K562 (cell line): ENCODE measurements around the gene MALRD1. TPM values are rescaled to one million over a fixed set of nuclear protein-coding genes. Genes with fewer than 3 reads are reported as not detected.

Source experiments
- ATAC-seq: fragments of 200-7000 bp; cut with Tn5 transposase; 3 replicates; pipeline ENCODE4 v1.9.1; 2020; ENCODE audit warnings: moderate library complexity
- BruUV-seq: library from RNA; stranded (reverse); fragments of 400-500 nt; replicated peaks from 2 replicates; lab custom pipeline; 2021; lab: Mats Ljungman, UMichigan
- CTCF ChIA-PET: fragments of 300-600 bp; formaldehyde crosslinking; extraction: SDS; loops from one replicate; lab custom pipeline; 2021; ENCODE audit warnings: low intra/inter-chr PET ratio; lab: Yijun Ruan, JAX
- POLR2A ChIA-PET: fragments of 300-600, 350-650 bp; sonication (Branson Sonifier 250); formaldehyde crosslinking; extraction: SDS; loops from one replicate; lab custom pipeline; 2021; ENCODE audit warnings: antibody characterized with exemption, inconsistent platforms; lab: Yijun Ruan, JAX
- DNase-seq, 4 experiments: peaks; one replicate each; pipeline versions ENCODE4 v3.0.0 to v3.0.0-alpha.2; 2011 to 2018; ENCODE audit warnings: low spot score in 3 of 4, mixed read lengths in 3 of 4; ENCODE audit errors: extremely low read depth in 1 of 4
- FAIRE-seq: peaks from 2 replicates; lab custom pipeline; 2011; peaks lifted over from hg19 to GRCh38; lab: Jason Lieb, UNC
- H2AFZ ChIP-seq: 2 replicates; pipeline ENCODE4 v1.6.0; 2011; ENCODE audit warnings: low read depth, low read length, control low read depth, inconsistent platforms
- H3K27ac ChIP-seq: fragments of 200-600 bp; 3 replicates; pipeline ENCODE4 v1.8.0; 2011; ENCODE audit warnings: low read depth, mild to moderate bottlenecking, control low read depth, inconsistent platforms, low read length, moderate library complexity, mixed read lengths; ENCODE audit errors: extremely low read depth
- H3K27me3 ChIP-seq, 2 experiments: fragments of 300-600 bp in 1 of 2; 2 replicates in 1 of 2; 3 replicates in 1 of 2; pipeline versions ENCODE4 v1.6.0 to v1.8.0; 2011; ENCODE audit warnings: inconsistent platforms in 2 of 2, low read length in 2 of 2, mild to moderate bottlenecking in 1 of 2, mixed read lengths in 1 of 2, moderate library complexity in 1 of 2; ENCODE audit not compliant: control insufficient read depth in 2 of 2, insufficient read depth in 2 of 2
- H3K36me3 ChIP-seq: fragments of 300-600 bp; 3 replicates; pipeline ENCODE4 v1.8.0; 2011; ENCODE audit warnings: mild to moderate bottlenecking, low read length, inconsistent platforms; ENCODE audit not compliant: control insufficient read depth, insufficient read depth
- H3K4me1 ChIP-seq, 2 experiments: fragments of 200-600 bp in 1 of 2; replicated peaks in 1 of 2; 2 replicates in 1 of 2; 3 replicates in 1 of 2; pipeline versions ENCODE4 v1.5.1 to v1.8.0; 2011; ENCODE audit warnings: inconsistent platforms in 2 of 2, low read length in 2 of 2, mild to moderate bottlenecking in 1 of 2, mixed read lengths in 1 of 2, moderate library complexity in 1 of 2; ENCODE audit not compliant: control insufficient read depth in 2 of 2, insufficient read depth in 2 of 2
- H3K4me2 ChIP-seq: 2 replicates; pipeline ENCODE4 v1.6.1; 2011; ENCODE audit warnings: low read length, control low read depth, inconsistent platforms, mixed read lengths; ENCODE audit not compliant: insufficient read depth
- H3K4me3 ChIP-seq: fragments of 200-600 bp; sonication (generic), shearing (Covaris generic); 2 replicates; pipeline ENCODE4 v1.5.1; 2016; ENCODE audit warnings: control low read depth, inconsistent platforms
- H3K79me2 ChIP-seq: fragments of 200-600 bp; 3 replicates; pipeline ENCODE4 v1.8.0; 2011; ENCODE audit warnings: low read length, inconsistent platforms; ENCODE audit not compliant: control insufficient read depth, insufficient read depth
- H3K9ac ChIP-seq, 2 experiments: 2 replicates each; pipeline versions ENCODE4 v1.6.0 to v1.6.1; 2011; ENCODE audit warnings: low read depth in 2 of 2, low read length in 2 of 2, control low read depth in 1 of 2, inconsistent platforms in 1 of 2, mild to moderate bottlenecking in 1 of 2, mixed read lengths in 1 of 2; ENCODE audit not compliant: insufficient read depth in 1 of 2
- H3K9me1 ChIP-seq: one replicate; pipeline ENCODE4 v1.6.0; 2011; ENCODE audit warnings: inconsistent platforms, mild to moderate bottlenecking, low read length, moderate library complexity; ENCODE audit not compliant: control insufficient read depth, insufficient read depth
- H3K9me3 ChIP-seq: replicated peaks from 2 replicates; pipeline ENCODE4 v1.5.1; 2011; ENCODE audit warnings: low read depth, low read length, inconsistent platforms; ENCODE audit not compliant: control insufficient read depth, insufficient read depth
- H4K20me1 ChIP-seq: replicated peaks from 2 replicates; pipeline ENCODE4 v1.6.1; 2011; ENCODE audit warnings: low read length, inconsistent platforms, mixed read lengths; ENCODE audit not compliant: control insufficient read depth, insufficient read depth
- CEBPB ChIP-seq: fragments of 450-650 bp; IDR thresholded peaks from 2 replicates; pipeline ENCODE4 v1.6.1; 2016; ENCODE audit warnings: missing genetic modification characterization, missing compliant biosample characterization
- CEBPG ChIP-seq, 3 experiments: fragments of 200-800 bp in 1 of 3; sonication (Bioruptor generic) in 1 of 3; sonication (generic) in 1 of 3; formaldehyde crosslinking in 1 of 3; IDR thresholded peaks in 2 of 3; conservative IDR thresholded peaks in 1 of 3; 2 replicates each; pipeline versions ENCODE4 v1.6.1 to v1.8.0; 2016 to 2022; ENCODE audit warnings: missing compliant biosample characterization in 2 of 3, missing genetic modification characterization in 2 of 3, mild to moderate bottlenecking in 1 of 3, missing genetic modification reagents in 1 of 3
- HDGF ChIP-seq: fragments of 450-650 bp; IDR thresholded peaks from 2 replicates; pipeline ENCODE4 v1.6.1; 2016
- ZNF212 ChIP-seq: fragments of 450-650 bp; formaldehyde crosslinking; IDR thresholded peaks from 2 replicates; pipeline ENCODE4 v1.4.0; 2020; ENCODE audit warnings: mild to moderate bottlenecking
- WGBS: fragments of 100-300 bp; shearing (Covaris generic); methylation state at CpG from one replicate; pipeline ENCODE4 v1.1.6; 2016; ENCODE audit warnings: low coverage, mixed read lengths; ENCODE audit not compliant: insufficient coverage; ENCODE audit errors: missing lambda C conversion rate; 5-methylcytosine and 5-hydroxymethylcytosine counted together
- in situ Hi-C: fragments of 300-500 bp; cut with MboI; formaldehyde crosslinking; loops from 4 replicates; pipeline ENCODE4 v1.15.0; 2018; ENCODE audit warnings: inconsistent platforms, mixed read lengths
- intact Hi-C: fragments of 100-400 bp; cut with micrococcal nuclease; formaldehyde crosslinking; loops from 2 replicates; pipeline ENCODE4 v1.14.2; 2022
- polyA plus RNA-seq, 8 experiments: library from polyadenylated mRNA; depleted of rRNA in 4 of 8; stranded (reverse) in 5 of 8; unstranded in 3 of 8; fragments of >200 nt; fragmentation: Nextera tagmentation in 2 of 8; fragmentation: Illumina TruSeq in 1 of 8; extraction: Ambion mirVana in 2 of 8; extraction: Trizol in 1 of 8; gene quantifications; 2 replicates each; pipeline versions ENCODE4 v1.2.1 to v1.2.3, GENCODE V29; 2011 to 2014; ENCODE audit warnings: inconsistent platforms in 1 of 8, missing spikeins in 1 of 8
- total RNA-seq, 7 experiments: library from RNA; depleted of rRNA in 6 of 7; stranded (reverse); fragments of >200 nt in 6 of 7; fragmentation: Illumina TruSeq in 2 of 7; extraction: Trizol in 2 of 7; gene quantifications; 2 replicates each; pipeline versions ENCODE4 v1.2.1 to v1.2.3, GENCODE V29; 2011 to 2021; ENCODE audit warnings: low replicate concordance in 1 of 7
- TF ChIP-seq, protein P1 (sequence below): fragments of 250-450 bp; sonication (Bioruptor Pico); IDR thresholded peaks from 2 replicates; pipeline ENCODE4 v1.4.0; 2020; ENCODE audit warnings: mild to moderate bottlenecking, moderate library complexity

The MALRD1 gene
- total and polyA plus RNA-seq, 9 of the 15 experiments (the other 6 are each of a cell fraction or from before 2014, with no cell fraction given): not detected

DNA sequence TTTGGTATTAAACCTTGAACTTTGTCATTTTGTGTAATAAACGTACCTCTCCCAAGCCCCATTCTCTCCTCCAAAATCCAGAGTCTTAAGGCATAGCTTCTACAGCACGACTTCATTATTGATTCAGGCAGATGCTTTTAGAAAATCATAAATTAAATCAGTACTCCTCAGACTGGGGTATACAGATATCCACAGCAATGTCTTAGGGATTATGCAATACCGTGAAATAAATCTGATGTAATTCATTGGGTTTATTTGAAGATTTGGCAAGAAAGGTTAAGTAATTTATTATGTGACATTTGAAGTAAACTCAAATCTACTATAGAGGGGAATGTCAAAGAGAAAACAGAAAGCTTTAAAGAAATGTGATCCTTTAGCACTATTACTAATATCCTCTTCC is 521.5 kb downstream of the MALRD1 start:
- DNase-seq (no peak), FAIRE-seq (no peak), ATAC-seq (no peak)
- Histone ChIP-seq H3K9me3 (no peaks in the 10 kb centered on the region; the same call in 1 of the 2 replicates), H3K36me3 (no peaks in the 10 kb centered on the region), H3K79me2 (no peaks in the 10 kb centered on the region), H4K20me1 (no peaks in the 10 kb centered on the region), H3K4me3 (no peak overlapping the region), H3K27me3 (no peaks in the 10 kb centered on the region), H3K4me1 (no peaks in the 10 kb centered on the region), H3K4me2 (no peak overlapping the region), H3K9me1 (no peaks in the 10 kb centered on the region), H3K27ac (no peak overlapping the region), H3K9ac (no peak overlapping the region)
- 8% methylated on average over 3 of the region's 3 CpGs for WGBS
- no TSS peak for BruUV-seq
- CTCF ChIA-PET: no interaction called here
- POLR2A ChIA-PET: no interaction called here
- in situ Hi-C loops: no loop called here
- TF ChIP-seq CEBPB (tag) (0 out of 2 replicates have a peak, but pooled peaks have one; percentile 21), CEBPG (CRISPR knock-in tag; IDR thresholded peaks at IDR 0.05) (no peak), CEBPG (tag; conservative IDR thresholded peaks at IDR 0.05 in 1 of 2, IDR thresholded peaks at IDR 0.05 in 1 of 2) (peak in 1 of 2 experiments; percentile 43; a peak in 1 of 4 replicates), HDGF (no peak), ZNF212 (no peak)
- TF ChIP-seq, protein P1, sequence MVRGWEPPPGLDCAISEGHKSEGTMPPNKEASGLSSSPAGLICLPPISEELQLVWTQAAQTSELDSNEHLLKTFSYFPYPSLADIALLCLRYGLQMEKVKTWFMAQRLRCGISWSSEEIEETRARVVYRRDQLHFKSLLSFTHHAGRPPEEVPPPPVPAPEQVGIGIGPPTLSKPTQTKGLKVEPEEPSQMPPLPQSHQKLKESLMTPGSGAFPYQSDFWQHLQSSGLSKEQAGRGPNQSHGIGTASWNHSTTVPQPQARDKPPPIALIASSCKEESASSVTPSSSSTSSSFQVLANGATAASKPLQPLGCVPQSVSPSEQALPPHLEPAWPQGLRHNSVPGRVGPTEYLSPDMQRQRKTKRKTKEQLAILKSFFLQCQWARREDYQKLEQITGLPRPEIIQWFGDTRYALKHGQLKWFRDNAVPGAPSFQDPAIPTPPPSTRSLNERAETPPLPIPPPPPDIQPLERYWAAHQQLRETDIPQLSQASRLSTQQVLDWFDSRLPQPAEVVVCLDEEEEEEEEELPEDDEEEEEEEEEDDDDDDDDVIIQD (CRISPR knock-in tag): no peak
- TF ChIP-seq, all 486 proteins: peak for 2
- no peak overlapping the region for H2AFZ ChIP-seq
- intact Hi-C loops: no loop called here
